A549 (cell line): ENCODE results near the gene CNKSR1. TPM values are rescaled to one million over a fixed set of nuclear protein-coding genes. Genes with fewer than 3 reads are reported as not detected.

Source experiments
- ATAC-seq, 2 experiments: fragments of 200-7000 bp in 1 of 2; fragments of >200 bp in 1 of 2; cut with Nextera tagmentation in 1 of 2; cut with Tn5 transposase in 1 of 2; 3 replicates each; pipeline versions ENCODE4 v1.8.0 to v1.9.1; 2018 to 2020; ENCODE audit warnings: mild to moderate bottlenecking in 1 of 2, moderate library complexity in 1 of 2
- CTCF ChIA-PET: fragments of 300-600 bp; sonication (Branson Sonifier 250); formaldehyde crosslinking; extraction: SDS; loops from one replicate; lab custom pipeline; 2021; ENCODE audit warnings: antibody characterized with exemption, inconsistent platforms; lab: Yijun Ruan, JAX
- POLR2A ChIA-PET: fragments of 350-600 bp; formaldehyde crosslinking; extraction: SDS; loops from one replicate; lab custom pipeline; 2021; ENCODE audit warnings: antibody characterized with exemption, inconsistent platforms; lab: Yijun Ruan, JAX
- DNase-seq, 2 experiments: peaks; one replicate each; pipeline versions ENCODE4 v3.0.0 to v3.0.0-alpha.2; 2011 to 2016; ENCODE audit warnings: low read depth in 1 of 2, low spot score in 1 of 2
- FAIRE-seq: peaks from 2 replicates; lab custom pipeline; 2011; peaks lifted over from hg19 to GRCh38; lab: Jason Lieb, UNC
- H3K27ac ChIP-seq, 2 experiments: fragments of >200 bp; sonication (Bioruptor Twin); formaldehyde crosslinking; 3 replicates each; pipeline ENCODE4 v1.5.1; 2016 to 2017
- H3K4me1 ChIP-seq: fragments of >200 bp; sonication (Bioruptor Twin); formaldehyde crosslinking; 3 replicates; pipeline ENCODE4 v1.6.1; 2016
- H3K4me2 ChIP-seq: fragments of >200 bp; sonication (Bioruptor Twin); formaldehyde crosslinking; 3 replicates; pipeline ENCODE4 v1.6.1; 2016
- H3K4me3 ChIP-seq: fragments of >200 bp; sonication (Bioruptor Twin); formaldehyde crosslinking; 3 replicates; pipeline ENCODE4 v1.5.1; 2016
- H3K9me3 ChIP-seq: fragments of >200 bp; sonication (Bioruptor Twin); formaldehyde crosslinking; 3 replicates; pipeline ENCODE4 v1.6.1; 2016
- CBX8 ChIP-seq: fragments of 200-600 bp; sonication (generic); IDR thresholded peaks from 2 replicates; pipeline ENCODE4 v1.6.1; 2016
- CHD2 ChIP-seq: fragments of 150-350 bp; IDR thresholded peaks from 2 replicates; pipeline ENCODE4 v1.6.1; 2014; ENCODE audit warnings: low read length; ENCODE audit not compliant: partially characterized antibody
- EHF ChIP-seq: fragments of 250-450 bp; sonication (Bioruptor Pico); IDR thresholded peaks from 2 replicates; pipeline ENCODE4 v1.5.0; 2020; ENCODE audit warnings: mild to moderate bottlenecking
- EP300 ChIP-seq, 2 experiments: fragments of >200 bp; sonication (Bioruptor Twin); formaldehyde crosslinking; IDR thresholded peaks; 2 replicates in 1 of 2; 3 replicates in 1 of 2; pipeline ENCODE4 v1.6.1; 2016 to 2017
- ESRRA ChIP-seq: fragments of 150-350 bp; IDR thresholded peaks from 2 replicates; pipeline ENCODE4 v1.6.1; 2014; ENCODE audit warnings: mild to moderate bottlenecking, low read length, borderline replicate concordance
- FOSB ChIP-seq: fragments of 250-450 bp; sonication (Bioruptor Pico); IDR thresholded peaks from 2 replicates; pipeline ENCODE4 v1.5.0; 2020; ENCODE audit warnings: mild to moderate bottlenecking, moderate library complexity
- FOSL2 ChIP-seq, 2 experiments: fragments of 450-650 bp in 1 of 2; fragments of >200 bp in 1 of 2; sonication (Bioruptor Twin) in 1 of 2; formaldehyde crosslinking; IDR thresholded peaks; 2 replicates each; pipeline versions ENCODE4 v1.5.0 to v1.6.1; 2016 to 2020; ENCODE audit warnings: mild to moderate bottlenecking in 1 of 2, moderate library complexity in 1 of 2
- FOXS1 ChIP-seq: fragments of 250-450 bp; sonication (Bioruptor Pico); IDR thresholded peaks from 2 replicates; pipeline ENCODE4 v1.5.0; 2020; ENCODE audit warnings: mild to moderate bottlenecking, moderate library complexity
- GATA3 ChIP-seq: IDR thresholded peaks from 2 replicates; pipeline ENCODE4 v1.6.1; 2012; ENCODE audit warnings: borderline replicate concordance
- HOXA7 ChIP-seq: fragments of 250-450 bp; sonication (Bioruptor Pico); IDR thresholded peaks from 2 replicates; pipeline ENCODE4 v1.5.0; 2020; ENCODE audit warnings: mild to moderate bottlenecking, moderate library complexity
- HOXB13 ChIP-seq: fragments of 250-450 bp; sonication (Bioruptor Pico); IDR thresholded peaks from 2 replicates; pipeline ENCODE4 v1.5.0; 2020; ENCODE audit warnings: low read depth, mild to moderate bottlenecking, moderate library complexity
- KDM1A ChIP-seq: fragments of 200-600 bp; sonication (generic); IDR thresholded peaks from 2 replicates; pipeline ENCODE4 v1.6.1; 2016; ENCODE audit warnings: low read depth, mild to moderate bottlenecking
- KDM5A ChIP-seq: fragments of 200-600 bp; sonication (generic); IDR thresholded peaks from 2 replicates; pipeline ENCODE4 v1.6.1; 2016; ENCODE audit warnings: antibody characterized with exemption, mild to moderate bottlenecking
- MYC ChIP-seq: IDR thresholded peaks from 2 replicates; pipeline ENCODE4 v1.6.1; 2012; ENCODE audit warnings: mild to moderate bottlenecking, inconsistent platforms, low read length, improper control_type of control experiment, borderline replicate concordance
- NFE2L2 ChIP-seq: fragments of 150-350 bp; conservative IDR thresholded peaks from 2 replicates; pipeline ENCODE4 v1.6.1; 2014; ENCODE audit warnings: low read length
- PHF8 ChIP-seq: fragments of 200-600 bp; sonication (generic); IDR thresholded peaks from 2 replicates; pipeline ENCODE4 v1.6.1; 2016; ENCODE audit warnings: low read depth, mild to moderate bottlenecking, antibody characterized with exemption, moderate library complexity, borderline replicate concordance
- RFX5 ChIP-seq: fragments of 450-650 bp; IDR thresholded peaks from 2 replicates; pipeline ENCODE4 v1.7.1; 2014; ENCODE audit warnings: antibody characterized with exemption, mild to moderate bottlenecking, moderate library complexity
- RNF2 ChIP-seq: fragments of 200-600 bp; sonication (generic); IDR thresholded peaks from 2 replicates; pipeline ENCODE4 v1.6.1; 2016; ENCODE audit warnings: low read depth, mild to moderate bottlenecking, antibody characterized with exemption, moderate library complexity, borderline replicate concordance
- SMC3 ChIP-seq: fragments of >200 bp; sonication (Bioruptor Twin); formaldehyde crosslinking; IDR thresholded peaks from 3 replicates; pipeline ENCODE4 v1.6.1; 2018; ENCODE audit warnings: inconsistent platforms
- ZFP36 ChIP-seq: fragments of 450-650 bp; IDR thresholded peaks from 2 replicates; pipeline ENCODE4 v1.6.1; 2014; ENCODE audit warnings: borderline replicate concordance; ENCODE audit not compliant: partially characterized antibody
- ZNF302 ChIP-seq: fragments of 250-450 bp; sonication (Bioruptor Pico); IDR thresholded peaks from 2 replicates; pipeline ENCODE4 v1.9.0; 2021; ENCODE audit warnings: inconsistent platforms, mild to moderate bottlenecking, moderate library complexity
- WGBS: methylation state at CpG from one replicate; pipeline ENCODE4 v1.1.6; 2017; ENCODE audit errors: missing lambda C conversion rate; 5-methylcytosine and 5-hydroxymethylcytosine counted together
- polyA plus RNA-seq, 4 experiments: library from polyadenylated mRNA; depleted of rRNA in 3 of 4; stranded (reverse); fragments of >200 nt; fragmentation: RNase III in 1 of 4; extraction: RNeasy Plus Mini Kit Qiagen cat#74134 plus additional on column Dnase treatment in 1 of 4; gene quantifications; 2 replicates in 3 of 4; 3 replicates in 1 of 4; pipeline ENCODE4 v1.2.3, GENCODE V29; 2011 to 2017
- TF ChIP-seq, protein P1 (sequence below): fragments of 150-350 bp; IDR thresholded peaks from 2 replicates; pipeline ENCODE4 v1.6.1; 2014; ENCODE audit warnings: low read depth, mild to moderate bottlenecking, low read length
- TF ChIP-seq, protein P2 (sequence below): fragments of >200 bp; sonication (Bioruptor Twin); formaldehyde crosslinking; IDR thresholded peaks from 3 replicates; pipeline ENCODE4 v1.5.1; 2016
- TF ChIP-seq, protein P3 (sequence below): fragments of 250-450 bp; sonication (Bioruptor Pico); IDR thresholded peaks from 2 replicates; pipeline ENCODE4 v1.5.0; 2020; ENCODE audit warnings: low read depth, mild to moderate bottlenecking, moderate library complexity

The CNKSR1 gene
- polyA plus RNA-seq, 2 of the 4 experiments (the other 2 are of a cell fraction), result 0.17 to 0.32 TPM

DNA sequence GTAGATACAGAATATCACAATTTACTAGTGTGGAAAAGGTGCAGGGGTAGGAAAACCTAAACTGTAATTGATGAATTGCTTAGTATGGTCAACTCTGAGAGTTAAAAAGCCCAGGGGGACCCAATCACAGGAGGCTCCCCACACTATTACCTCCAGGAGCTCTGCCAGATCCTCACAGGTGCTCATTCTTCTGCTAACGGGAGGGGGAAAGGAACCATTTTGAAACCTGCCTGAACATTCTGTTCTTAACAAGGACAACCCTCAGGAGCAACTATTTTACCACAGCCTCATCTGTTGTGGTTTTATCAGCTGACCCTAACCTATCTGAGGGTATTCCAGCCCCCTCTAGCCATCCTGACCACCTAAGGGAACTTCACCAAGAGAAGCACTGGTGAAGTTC is 46.6 kb upstream of the CNKSR1 start:
- no peak for ATAC-seq
- WGBS, result 70% methylated on average over 1 of the region's 1 CpG
- CTCF ChIA-PET, result interaction anchor here (1.0 to 4.5 kb wide), 4 partner anchors 8 to 26 kb away, joined by 3 to 24 read pairs (median 3); no protein-coding TSS in a partner anchor
- no peak for DNase-seq
- H3K4me1 ChIP-seq, result 0 out of 3 replicates have a peak, but pooled peaks cover 5% of the 10 kb centered on the region
- TF ChIP-seq SMC3, result no peak
- TF ChIP-seq EP300 (IDR thresholded peaks at IDR 0.05), result no peak
- no peak for TF ChIP-seq NFE2L2
- TF ChIP-seq KDM1A, result no peak
- TF ChIP-seq KDM5A, result no peak
- no peak for TF ChIP-seq ZNF302 (CRISPR knock-in tag)
- no peak for TF ChIP-seq FOSB
- no peak for TF ChIP-seq HOXA7 (CRISPR knock-in tag)
- TF ChIP-seq HOXB13 (CRISPR knock-in tag), result no peak
- TF ChIP-seq, protein P1, sequence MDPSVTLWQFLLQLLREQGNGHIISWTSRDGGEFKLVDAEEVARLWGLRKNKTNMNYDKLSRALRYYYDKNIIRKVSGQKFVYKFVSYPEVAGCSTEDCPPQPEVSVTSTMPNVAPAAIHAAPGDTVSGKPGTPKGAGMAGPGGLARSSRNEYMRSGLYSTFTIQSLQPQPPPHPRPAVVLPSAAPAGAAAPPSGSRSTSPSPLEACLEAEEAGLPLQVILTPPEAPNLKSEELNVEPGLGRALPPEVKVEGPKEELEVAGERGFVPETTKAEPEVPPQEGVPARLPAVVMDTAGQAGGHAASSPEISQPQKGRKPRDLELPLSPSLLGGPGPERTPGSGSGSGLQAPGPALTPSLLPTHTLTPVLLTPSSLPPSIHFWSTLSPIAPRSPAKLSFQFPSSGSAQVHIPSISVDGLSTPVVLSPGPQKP, result no peak
- TF ChIP-seq FOSL2 (IDR thresholded peaks at IDR 0.05), result no peak
- no peak for TF ChIP-seq FOSL2 (CRISPR knock-in tag; IDR thresholded peaks at IDR 0.05)
- TF ChIP-seq ZFP36, result no peak
- no peak for TF ChIP-seq RNF2
- no peaks in the 10 kb centered on the region for H3K9me3 ChIP-seq
- no peak overlapping the region for H3K4me3 ChIP-seq
- no peak for FAIRE-seq
- POLR2A ChIA-PET, result no interaction called here
- no peak overlapping the region for H3K27ac ChIP-seq
- H3K4me2 ChIP-seq, result no peak overlapping the region

DNA sequence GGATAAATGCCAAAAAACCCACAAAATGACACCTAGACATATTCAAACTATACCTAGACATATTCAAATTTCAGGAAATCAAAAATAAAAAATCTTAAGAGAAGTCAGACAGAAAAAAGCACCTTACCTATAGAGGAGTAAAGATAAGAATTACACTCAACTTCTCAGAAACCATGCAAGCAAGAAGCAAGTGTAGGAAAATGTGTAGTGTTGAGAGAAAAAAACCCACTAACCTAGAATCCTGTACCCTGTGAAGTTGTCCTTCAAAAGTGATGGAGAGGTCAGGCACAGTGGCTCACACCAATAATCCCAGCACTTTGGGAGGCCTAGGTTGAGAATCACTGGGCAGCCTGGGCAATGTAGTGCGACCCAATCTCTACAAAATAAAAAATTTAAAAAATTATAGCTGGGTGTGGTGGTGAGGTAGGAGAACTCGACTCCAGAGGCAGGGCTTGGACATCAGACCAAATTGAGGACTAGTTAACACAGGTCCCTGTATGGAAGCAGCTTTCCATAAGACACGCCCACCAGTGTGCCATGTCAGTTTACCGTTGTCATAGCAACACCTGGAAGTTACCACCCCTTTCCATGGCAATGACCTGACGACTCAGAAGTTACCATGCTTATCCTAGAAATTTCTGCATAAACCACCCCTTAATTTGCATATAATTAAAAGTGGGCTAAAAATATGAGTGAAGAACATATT is 45.0 kb upstream of the CNKSR1 start:
- TF ChIP-seq FOXS1 (CRISPR knock-in tag) (no peak), RFX5 (peak; percentile 54; the same call in 1 of the 2 replicates), PHF8 (no peak)
- WGBS, result 60% methylated on average over 5 of the region's 5 CpGs
- Histone ChIP-seq H3K4me1 (no peaks in the 10 kb centered on the region), H3K27ac (no peak overlapping the region), H3K4me3 (no peak overlapping the region), H3K4me2 (no peak overlapping the region), H3K9me3 (no peaks in the 10 kb centered on the region)
- ChIA-PET CTCF (interaction anchor here (1.1 to 4.5 kb wide), 2 partner anchors 10 to 13 kb away, joined by 3 to 24 read pairs; no protein-coding TSS in a partner anchor), POLR2A (no interaction called here)
- no peak for ATAC-seq
- DNase-seq, result peak in 1 of 2 experiments; percentile 32
- no peak for FAIRE-seq

DNA sequence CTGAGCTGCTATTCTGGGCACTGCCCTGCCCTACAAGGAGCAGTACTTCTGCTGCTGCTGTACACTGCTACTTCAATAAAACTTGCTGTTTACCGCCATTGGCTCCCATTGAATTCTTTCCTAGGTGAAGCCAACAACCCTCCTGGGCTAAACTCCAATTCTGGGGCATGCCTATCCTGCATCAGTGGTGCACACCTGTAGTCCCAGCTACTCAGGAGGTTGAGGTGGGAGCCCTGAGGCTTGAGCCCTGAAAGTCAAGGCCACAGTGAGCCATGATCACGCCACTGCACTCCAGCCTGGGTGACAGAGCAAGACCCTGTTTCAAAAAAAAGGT is 44.5 kb upstream of the CNKSR1 start:
- DNase-seq, result no peak
- ChIA-PET POLR2A (no interaction called here), CTCF (interaction anchor here (0.7 to 4.5 kb wide), 3 partner anchors 10 to 33 kb away, joined by 3 to 24 read pairs (median 3); no protein-coding TSS in a partner anchor)
- WGBS, result 100% methylated on average over 2 of the region's 2 CpGs
- no peak for FAIRE-seq
- H3K4me1 ChIP-seq, result no peaks in the 10 kb centered on the region
- no peak overlapping the region for H3K4me3 ChIP-seq
- H3K4me2 ChIP-seq, result no peak overlapping the region
- TF ChIP-seq HOXA7 (CRISPR knock-in tag) (no peak), CBX8 (no peak), GATA3 (no peak), ZFP36 (no peak), RFX5 (no peak), MYC (no peak), FOXS1 (CRISPR knock-in tag) (no peak), EP300 (IDR thresholded peaks at IDR 0.05) (no peak), ESRRA (no peak), CHD2 (no peak), EHF (CRISPR knock-in tag) (no peak)
- TF ChIP-seq, protein P2, sequence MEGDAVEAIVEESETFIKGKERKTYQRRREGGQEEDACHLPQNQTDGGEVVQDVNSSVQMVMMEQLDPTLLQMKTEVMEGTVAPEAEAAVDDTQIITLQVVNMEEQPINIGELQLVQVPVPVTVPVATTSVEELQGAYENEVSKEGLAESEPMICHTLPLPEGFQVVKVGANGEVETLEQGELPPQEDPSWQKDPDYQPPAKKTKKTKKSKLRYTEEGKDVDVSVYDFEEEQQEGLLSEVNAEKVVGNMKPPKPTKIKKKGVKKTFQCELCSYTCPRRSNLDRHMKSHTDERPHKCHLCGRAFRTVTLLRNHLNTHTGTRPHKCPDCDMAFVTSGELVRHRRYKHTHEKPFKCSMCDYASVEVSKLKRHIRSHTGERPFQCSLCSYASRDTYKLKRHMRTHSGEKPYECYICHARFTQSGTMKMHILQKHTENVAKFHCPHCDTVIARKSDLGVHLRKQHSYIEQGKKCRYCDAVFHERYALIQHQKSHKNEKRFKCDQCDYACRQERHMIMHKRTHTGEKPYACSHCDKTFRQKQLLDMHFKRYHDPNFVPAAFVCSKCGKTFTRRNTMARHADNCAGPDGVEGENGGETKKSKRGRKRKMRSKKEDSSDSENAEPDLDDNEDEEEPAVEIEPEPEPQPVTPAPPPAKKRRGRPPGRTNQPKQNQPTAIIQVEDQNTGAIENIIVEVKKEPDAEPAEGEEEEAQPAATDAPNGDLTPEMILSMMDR, result no peak
- TF ChIP-seq, protein P3, sequence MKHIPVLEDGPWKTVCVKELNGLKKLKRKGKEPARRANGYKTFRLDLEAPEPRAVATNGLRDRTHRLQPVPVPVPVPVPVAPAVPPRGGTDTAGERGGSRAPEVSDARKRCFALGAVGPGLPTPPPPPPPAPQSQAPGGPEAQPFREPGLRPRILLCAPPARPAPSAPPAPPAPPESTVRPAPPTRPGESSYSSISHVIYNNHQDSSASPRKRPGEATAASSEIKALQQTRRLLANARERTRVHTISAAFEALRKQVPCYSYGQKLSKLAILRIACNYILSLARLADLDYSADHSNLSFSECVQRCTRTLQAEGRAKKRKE (CRISPR knock-in tag), result no peak
- ATAC-seq, result no peak
- H3K27ac ChIP-seq, result no peak overlapping the region
- no peaks in the 10 kb centered on the region for H3K9me3 ChIP-seq
